Measurements from ENCODE around the gene VPS37C.
"Not testable (repeated sequence)": the region's sequence is repeated elsewhere in the genome, so short reads cannot be mapped to it uniquely, and the experiment has no call there.

GRCh38 chr11:61203873-61204272 lies 42.6 kb upstream of the VPS37C start:
- TF ChIP-seq CTCF, POLR2A, POLR2AphosphoS5, EP300 (IDR thresholded peaks at IDR 0.05): not testable (repeated sequence)

All from upper lobe of left lung (tissue), 4 donors.